ENCODE data around the gene ZDHHC13. TPM values are rescaled to one million over a fixed set of nuclear protein-coding genes. Genes with fewer than 3 reads are reported as not detected.

Gene ZDHHC13, protein sequence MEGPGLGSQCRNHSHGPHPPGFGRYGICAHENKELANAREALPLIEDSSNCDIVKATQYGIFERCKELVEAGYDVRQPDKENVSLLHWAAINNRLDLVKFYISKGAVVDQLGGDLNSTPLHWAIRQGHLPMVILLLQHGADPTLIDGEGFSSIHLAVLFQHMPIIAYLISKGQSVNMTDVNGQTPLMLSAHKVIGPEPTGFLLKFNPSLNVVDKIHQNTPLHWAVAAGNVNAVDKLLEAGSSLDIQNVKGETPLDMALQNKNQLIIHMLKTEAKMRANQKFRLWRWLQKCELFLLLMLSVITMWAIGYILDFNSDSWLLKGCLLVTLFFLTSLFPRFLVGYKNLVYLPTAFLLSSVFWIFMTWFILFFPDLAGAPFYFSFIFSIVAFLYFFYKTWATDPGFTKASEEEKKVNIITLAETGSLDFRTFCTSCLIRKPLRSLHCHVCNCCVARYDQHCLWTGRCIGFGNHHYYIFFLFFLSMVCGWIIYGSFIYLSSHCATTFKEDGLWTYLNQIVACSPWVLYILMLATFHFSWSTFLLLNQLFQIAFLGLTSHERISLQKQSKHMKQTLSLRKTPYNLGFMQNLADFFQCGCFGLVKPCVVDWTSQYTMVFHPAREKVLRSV
- total RNA-seq = 10.6 and 20.3 TPM in 2 replicates

DNA sequence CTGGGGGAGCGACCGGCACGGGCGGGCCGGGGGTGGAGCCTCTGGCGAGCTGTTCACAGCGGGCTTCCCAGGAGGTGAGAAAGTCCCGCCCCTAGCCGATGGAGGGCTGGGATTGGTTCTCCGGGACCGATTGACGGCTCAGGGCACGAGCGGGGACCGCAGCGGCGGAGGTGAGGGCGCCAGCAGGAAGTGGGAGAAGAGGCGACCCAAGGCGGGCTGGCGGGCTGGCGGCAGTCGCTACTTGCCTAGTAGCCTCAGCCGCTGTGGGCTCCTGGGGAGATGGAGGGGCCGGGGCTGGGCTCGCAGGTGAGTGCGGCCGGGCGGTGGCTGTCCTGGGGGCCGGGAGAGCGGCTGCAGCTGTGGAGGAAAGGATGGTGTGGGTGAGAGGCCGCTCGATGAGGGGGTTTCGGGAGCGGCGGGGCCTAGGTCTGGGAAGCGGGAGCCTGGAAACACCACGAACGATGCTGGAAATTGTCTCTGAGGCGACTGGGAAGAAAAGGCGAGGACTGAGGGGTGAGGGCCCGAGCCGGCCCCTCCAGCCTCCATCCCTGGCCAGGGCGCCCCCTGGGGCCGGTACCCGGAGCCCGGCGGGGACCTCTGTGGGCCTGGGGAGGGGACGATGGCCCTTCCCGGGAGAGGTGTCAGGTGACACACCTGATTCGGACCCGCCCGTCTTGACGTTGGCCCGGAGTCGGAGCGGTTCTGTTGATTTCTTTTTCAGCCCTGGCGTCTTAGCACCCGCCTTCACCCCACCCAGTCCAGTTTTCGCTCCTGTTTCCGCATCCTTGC, at the start of gene ZDHHC13:
Gene ZDHHC13, plus strand, starts transcription at position 198 of the 789 bp plus-strand sequence. Its CDS starts 82 bp downstream, at position 280.
- DNase-seq (ENCODE audit: low read depth) = peak; percentile 86
- H3K4me3 ChIP-seq (ENCODE audit: low read depth, low read length) = peak within 1 kb of the TSS; percentile 90
- TF ChIP-seq, protein P1, sequence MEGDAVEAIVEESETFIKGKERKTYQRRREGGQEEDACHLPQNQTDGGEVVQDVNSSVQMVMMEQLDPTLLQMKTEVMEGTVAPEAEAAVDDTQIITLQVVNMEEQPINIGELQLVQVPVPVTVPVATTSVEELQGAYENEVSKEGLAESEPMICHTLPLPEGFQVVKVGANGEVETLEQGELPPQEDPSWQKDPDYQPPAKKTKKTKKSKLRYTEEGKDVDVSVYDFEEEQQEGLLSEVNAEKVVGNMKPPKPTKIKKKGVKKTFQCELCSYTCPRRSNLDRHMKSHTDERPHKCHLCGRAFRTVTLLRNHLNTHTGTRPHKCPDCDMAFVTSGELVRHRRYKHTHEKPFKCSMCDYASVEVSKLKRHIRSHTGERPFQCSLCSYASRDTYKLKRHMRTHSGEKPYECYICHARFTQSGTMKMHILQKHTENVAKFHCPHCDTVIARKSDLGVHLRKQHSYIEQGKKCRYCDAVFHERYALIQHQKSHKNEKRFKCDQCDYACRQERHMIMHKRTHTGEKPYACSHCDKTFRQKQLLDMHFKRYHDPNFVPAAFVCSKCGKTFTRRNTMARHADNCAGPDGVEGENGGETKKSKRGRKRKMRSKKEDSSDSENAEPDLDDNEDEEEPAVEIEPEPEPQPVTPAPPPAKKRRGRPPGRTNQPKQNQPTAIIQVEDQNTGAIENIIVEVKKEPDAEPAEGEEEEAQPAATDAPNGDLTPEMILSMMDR (IDR thresholded peaks at IDR 0.05; ENCODE audit: insufficient read depth, low read depth, low read length) = peak; percentile 41

DNA sequence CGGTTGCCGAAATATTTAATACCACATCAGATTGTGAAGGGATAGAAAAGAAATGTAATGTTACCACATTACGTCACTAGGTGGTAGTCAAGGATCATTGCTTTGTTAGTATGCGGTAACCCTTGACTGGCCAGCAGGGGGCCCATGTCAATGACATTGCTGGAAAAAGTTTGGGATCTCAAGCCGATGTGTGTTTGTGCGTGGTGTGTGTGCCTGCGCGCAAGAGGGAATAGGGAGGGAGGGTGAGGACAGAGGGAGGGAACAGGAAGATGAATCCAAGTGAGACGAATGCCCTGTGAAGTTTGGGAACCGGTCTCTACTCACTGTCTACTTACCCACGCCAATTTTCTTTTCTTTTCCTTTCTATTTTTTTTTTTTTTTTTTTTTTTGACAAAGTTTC, 45.7 kb upstream of the ZDHHC13 start:
- peak overlapping the region; percentile 39 for H3K4me3 ChIP-seq (ENCODE audit: low read depth, low read length)
- DNase-seq (ENCODE audit: low read depth) = peak; percentile 86
- TF ChIP-seq, protein P1 (IDR thresholded peaks at IDR 0.05; ENCODE audit: insufficient read depth, low read depth, low read length) = peak; percentile 99

DNA sequence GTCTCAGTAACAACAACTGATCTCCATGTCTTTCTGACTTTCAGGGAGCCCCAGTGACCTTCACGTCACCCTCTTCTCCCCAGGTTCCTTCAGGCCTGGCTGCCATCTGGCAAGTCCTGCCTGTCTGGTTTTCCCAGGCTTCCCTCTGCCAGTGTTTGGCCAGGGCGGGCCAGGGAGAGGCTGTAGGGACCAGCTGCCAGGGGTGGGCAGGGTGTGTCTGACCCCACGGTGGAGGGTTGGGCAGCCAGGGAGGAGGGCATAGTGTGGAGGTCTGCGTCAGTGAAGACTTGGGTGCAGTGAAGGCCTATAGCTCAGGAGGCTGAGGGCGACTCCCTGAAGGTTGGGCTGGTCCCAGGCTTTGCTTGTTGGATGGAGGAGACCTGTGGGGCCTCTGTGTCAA, 44.5 kb upstream of the ZDHHC13 start:
- TF ChIP-seq, protein P1 (IDR thresholded peaks at IDR 0.05; ENCODE audit: insufficient read depth, low read depth, low read length) = no peak
- H3K4me3 ChIP-seq (ENCODE audit: low read depth, low read length) = no peak overlapping the region
- no peak for DNase-seq (ENCODE audit: low read depth)

DNA sequence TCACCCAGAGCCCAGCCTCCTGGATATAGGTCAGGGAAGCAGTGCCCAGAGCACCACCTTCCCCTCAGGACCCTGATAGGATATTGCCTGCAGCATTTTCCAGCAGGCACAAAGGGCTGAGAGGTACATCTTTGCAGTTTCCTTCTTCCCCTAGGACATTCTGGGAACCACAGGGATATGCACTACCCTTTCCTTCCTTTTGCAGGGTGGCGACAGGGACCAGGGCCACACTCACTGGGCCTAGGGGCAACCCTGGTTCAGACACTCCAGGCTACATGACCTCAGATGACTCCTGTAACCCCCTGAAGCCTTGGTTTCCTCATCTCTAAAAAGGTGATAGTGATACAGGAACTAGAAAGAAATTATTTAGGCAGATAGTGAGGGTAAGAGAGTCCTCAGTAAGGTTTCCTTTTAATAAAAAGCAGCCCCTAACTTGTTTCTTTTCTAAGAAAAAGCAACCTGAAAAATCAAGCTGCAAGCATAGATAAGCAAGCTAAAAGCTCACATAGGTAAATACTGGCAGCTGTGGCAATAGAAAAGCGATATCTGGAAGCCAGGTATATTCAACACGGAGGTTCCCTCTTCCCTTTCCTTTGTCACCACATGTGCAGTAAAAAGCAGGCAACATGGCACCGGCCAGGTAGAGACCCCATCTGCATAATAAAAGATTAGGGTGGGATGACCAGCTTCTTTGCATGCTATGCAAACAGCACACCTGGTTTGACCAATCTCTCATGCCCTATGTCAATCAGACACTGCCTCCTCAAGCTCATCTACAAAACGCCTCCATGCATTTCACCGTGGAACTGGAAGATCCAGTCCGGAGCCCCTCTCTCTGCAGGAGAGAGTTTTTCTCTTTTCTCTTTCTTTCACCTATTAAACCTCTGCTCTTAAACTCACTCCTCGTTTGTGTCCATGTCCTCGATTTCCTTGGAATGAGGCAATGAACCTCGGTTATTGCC, 43.2 kb upstream of the ZDHHC13 start:
- H3K4me3 ChIP-seq (ENCODE audit: low read depth, low read length) = no peak overlapping the region
- no peak for DNase-seq (ENCODE audit: low read depth)
- TF ChIP-seq, protein P1 (IDR thresholded peaks at IDR 0.05; ENCODE audit: insufficient read depth, low read depth, low read length) = no peak

DNA sequence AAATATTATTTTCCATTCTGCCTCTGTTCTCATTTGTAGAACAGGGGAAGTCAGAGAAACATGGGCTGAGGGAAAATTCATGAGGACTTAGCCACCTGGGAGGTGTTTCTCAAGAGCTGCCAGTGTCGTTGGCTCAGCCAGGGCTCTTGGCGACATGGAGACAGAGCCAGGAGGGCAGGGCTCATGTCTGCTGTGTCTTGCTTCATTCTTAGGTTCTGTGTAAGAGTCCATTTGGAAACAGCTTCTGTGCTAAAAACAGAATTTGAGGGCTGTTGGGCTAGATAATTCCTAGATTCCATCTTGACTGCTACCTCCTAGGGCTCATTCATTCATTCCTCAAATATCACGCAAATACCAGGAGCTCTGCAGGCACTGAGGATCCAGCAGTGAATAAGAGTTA, 41.3 kb upstream of the ZDHHC13 start:
- TF ChIP-seq, protein P1 (IDR thresholded peaks at IDR 0.05; ENCODE audit: insufficient read depth, low read depth, low read length) = no peak
- no peak overlapping the region for H3K4me3 ChIP-seq (ENCODE audit: low read depth, low read length)
- DNase-seq (ENCODE audit: low read depth) = no peak
